Right hindlimb (tissue), 1 donor: Measurements from ENCODE around the gene PLCXD1.
"Not testable (repeated sequence)": the region's sequence is repeated elsewhere in the genome, so short reads cannot be mapped to it uniquely, and the experiment has no call there.

Source experiments
- DNase-seq: peaks from one replicate; pipeline ENCODE4 v3.0.0-alpha.2; 2018

Gene PLCXD1

DNA sequence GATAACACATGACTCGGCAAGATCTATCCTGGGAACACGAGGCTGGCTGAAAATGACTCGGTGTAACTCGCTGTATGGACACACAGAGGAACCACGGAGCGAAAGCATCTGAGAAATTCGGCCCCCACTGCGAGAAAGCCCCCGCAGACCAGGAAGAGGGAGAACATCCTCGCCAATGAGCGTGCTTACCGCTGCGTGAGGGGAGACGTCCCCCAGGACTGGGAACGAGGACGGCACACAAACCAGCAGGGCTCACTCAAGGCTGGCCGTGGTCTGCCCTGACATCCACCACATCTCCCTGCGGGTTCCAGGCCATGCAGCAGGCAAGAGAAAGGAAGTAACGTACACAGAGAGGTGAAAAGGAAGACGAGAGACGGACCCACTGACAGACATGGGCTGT is 55.0 kb downstream of the PLCXD1 start:
- DNase-seq = no peak

DNA sequence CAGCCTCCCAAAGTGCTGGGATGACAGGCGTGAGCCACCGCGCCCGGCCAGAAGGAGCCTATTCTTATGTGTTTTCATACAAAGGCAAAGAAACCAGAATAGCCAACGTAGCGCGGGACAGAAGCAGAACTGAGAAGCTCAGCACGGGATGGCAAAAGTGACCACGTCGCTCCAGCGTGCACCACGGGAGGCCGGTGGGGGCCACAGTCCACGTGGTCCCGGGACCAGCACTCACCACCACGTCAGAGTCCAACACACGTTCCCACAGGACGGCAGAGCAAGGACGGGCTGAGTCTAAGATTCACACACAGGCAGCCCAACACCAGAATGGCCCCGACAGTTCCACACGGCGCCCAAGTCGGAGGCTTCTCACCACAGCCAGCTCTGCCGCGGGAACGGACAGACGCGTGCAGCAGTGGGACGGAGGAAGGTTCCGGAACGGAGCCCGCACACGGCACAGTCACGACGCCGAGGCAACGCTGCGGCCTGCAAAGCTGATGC is 56.2 kb downstream of the PLCXD1 start:
- no peak for DNase-seq

DNA sequence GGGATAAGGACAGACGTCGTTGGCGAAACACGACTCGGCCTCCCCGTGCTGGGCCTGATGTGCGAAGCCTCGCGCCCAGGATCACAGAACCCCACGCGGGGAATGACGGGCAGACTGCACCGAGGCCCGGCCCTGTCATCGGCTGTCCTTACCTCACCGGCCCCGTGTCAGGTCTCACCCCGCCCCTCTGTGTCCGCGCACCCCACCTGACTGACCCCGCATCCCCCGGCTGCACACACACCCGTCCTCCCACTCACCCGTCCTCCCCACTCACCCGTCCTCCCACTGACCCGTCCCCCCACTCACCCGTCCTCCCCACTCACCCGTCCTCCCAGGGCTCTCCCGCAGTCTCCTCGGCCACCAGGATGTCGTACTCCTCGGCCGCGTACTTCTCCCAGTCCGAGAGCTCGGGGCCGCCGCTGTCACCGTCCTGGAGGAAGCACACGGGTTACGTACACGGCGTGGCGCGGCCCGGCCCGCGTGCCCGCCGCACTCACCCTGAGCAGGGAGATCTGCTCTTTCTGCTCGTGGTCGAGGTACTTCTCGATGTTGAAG is 57.2 kb downstream of the PLCXD1 start:
- DNase-seq = no peak

DNA sequence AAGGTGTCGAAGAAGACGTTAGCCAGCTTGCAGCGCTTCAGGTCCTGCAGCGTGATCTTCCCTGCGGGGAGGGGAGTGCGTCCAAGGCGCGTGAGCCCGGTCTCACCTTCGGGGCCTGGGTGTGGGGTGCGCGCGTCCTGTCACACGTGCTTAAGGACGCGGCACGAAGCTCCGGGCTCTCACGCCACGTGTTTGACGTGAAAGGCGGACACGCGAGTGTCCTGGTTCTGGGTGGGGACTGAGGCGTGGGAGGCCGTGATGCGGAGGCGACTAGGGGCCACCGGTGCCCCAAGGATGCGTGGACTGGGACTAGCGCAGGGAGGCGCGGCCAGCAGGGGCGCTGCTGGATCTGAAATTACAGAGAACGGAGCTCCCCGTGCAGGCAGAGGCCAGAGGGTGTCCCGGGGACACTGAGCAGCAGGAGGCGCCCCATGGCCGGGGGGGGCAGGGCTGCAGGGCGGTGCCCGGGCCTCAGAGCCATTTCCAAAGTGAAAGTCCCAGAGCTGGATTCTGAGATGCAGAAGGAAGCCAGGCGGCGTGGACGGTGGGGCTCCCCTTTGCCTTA is 57.7 kb downstream of the PLCXD1 start:
- no peak for DNase-seq

DNA sequence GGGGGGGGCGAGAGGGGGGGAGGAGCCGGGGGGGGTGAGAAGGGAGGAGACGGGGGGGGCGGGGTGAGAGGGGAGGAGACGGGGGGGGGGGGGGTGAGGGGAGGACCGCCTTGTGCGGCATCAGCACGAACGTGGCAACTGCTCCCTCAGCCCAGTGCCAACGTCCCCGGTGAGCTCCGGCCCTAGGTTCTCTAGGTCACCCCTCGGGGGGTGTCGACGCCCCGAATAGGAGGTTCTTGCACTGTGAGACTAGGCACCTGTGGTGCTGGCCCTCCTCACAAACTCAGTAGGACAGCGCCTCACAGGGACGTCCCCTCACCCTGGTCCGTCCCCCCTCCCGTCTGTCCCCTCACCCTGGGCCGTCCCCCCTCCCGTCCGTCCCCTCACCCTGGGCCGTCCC is 58.9 kb downstream of the PLCXD1 start:
- DNase-seq = no peak

DNA sequence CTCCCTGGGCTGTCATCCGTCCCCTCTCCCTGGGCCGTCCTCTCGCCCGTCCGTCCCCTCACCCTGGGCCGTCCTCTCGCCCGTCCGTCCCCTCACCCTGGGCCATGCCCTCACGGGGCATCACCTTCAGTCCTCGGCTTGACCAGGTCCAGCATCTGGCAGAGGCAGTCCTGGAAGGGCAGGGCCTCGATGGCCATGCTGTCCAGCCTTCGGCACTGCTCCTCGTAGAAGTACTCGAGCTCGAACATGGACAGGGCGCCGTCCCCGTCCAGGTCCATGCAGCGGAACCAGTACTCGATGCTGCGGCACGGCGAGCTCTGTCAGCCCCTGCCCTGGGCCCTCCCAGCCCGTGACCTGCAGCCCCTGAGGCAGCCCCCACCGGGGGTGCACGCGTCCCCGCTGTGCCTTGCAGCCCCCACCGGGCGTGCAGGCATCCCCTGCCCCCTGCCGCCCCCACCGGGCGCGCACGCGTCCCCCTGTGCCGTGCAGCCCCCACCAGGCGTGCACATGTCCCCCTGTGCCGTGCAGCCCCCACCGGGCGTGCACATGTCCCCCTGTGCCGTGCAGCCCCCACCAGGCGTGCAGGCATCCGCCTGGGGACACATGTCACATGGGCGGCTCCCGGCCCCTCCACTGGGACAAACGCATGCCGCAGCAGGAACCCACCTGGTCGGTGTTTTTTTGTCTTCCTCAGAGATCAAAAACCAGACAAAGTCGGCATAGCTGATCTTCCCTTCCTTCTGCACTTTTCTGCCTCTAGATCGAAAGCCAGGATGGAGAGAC is 59.7 kb downstream of the PLCXD1 start:
- no peak for DNase-seq

DNA sequence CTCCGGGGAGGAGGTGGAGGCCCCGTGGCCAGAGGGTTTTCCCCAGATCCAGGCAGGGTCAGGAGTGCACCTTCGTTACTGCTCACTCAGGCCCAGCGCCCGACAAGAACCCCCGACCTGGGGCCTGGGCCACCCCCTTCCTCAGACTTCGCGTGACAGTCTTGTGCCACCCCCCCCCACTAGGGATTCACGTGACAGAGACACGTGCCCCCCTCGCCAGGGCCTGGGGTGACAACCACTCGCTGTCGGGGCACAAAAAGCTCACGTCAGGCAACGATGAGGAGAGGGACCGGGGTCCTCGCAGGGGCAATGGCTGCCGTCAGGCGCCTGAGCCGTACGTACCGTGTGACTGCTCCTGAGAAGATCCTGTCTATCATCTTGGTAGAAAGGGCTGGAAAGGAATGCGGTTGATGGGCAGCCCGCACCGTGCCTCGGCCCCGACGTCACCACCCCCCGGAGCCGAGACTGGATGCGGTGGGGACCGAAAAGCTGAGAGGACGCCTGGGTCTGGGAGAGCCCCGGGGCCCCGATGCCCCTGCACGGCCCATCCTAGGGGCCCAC is 60.4 kb downstream of the PLCXD1 start:
- no peak for DNase-seq

DNA sequence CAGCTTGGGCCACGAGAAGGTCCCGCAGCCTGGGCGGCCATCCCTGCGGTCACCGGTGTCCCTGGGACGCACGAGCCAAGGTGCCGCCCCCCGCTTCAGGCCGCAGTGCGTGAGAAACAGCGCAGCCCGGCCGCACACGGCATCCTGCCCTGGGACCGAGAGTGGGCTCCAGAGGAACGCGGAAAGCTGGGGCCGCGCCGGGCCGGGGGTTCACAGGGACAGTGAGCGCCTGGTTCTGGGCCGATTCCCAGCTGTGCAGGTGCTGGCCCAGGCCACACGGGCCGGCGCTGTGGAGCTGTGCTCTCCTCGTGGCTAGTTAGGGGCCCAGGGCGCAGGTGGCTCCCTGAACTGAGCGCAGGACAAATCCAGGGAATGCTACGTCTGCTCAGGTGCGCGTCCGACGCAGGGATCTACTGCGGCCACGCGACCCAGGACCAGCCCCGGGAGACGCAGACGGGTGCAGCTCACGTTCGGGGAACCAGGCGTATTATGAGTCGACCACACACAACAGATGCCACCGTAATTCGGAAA is 63.3 kb downstream of the PLCXD1 start:
- DNase-seq = no peak

DNA sequence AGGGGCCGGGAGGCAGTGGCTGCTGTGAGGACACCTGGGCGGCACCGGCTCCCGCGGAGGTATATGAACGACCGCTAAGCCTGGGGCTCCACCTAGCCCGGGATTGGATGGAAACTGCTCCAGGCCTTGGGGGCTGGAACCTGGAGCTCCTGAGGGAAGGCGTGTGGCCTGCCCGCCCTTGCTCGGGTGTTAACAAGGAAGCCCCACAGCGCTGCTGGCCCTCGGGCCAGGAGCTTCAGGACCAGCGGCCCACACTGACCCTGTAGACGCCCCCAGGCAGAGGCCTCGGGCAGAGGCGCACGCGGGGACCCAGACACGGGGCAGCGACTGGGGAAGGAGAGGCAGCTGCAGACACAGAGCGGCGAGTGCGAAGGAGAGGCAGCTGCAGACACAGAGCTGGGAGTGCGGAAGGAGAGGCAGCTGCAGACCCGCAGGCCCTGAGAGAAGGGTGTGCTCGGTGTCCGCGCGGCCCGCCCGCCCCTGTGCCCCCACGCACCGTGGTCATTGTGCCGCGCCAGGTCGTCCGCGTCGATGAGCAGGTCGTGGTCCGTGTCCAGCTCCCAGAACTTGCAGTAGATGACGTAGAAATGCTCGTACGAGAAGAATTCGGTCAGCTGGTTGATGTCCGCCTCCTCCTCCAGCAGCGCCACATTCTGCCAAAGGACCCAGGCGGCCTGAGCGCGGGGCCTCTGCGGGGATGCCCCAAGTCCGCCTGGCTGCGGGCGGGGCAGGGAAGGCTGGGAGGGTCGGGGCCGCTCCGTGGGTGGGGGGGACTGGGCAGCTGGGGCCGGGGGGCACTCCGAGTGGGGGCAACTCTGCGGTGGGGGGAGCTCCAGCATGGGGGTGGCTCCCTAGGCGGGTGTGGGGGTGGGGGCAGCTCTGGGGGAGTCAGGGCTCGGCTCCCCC is 64.1 kb downstream of the PLCXD1 start:
- DNase-seq = no peak

DNA sequence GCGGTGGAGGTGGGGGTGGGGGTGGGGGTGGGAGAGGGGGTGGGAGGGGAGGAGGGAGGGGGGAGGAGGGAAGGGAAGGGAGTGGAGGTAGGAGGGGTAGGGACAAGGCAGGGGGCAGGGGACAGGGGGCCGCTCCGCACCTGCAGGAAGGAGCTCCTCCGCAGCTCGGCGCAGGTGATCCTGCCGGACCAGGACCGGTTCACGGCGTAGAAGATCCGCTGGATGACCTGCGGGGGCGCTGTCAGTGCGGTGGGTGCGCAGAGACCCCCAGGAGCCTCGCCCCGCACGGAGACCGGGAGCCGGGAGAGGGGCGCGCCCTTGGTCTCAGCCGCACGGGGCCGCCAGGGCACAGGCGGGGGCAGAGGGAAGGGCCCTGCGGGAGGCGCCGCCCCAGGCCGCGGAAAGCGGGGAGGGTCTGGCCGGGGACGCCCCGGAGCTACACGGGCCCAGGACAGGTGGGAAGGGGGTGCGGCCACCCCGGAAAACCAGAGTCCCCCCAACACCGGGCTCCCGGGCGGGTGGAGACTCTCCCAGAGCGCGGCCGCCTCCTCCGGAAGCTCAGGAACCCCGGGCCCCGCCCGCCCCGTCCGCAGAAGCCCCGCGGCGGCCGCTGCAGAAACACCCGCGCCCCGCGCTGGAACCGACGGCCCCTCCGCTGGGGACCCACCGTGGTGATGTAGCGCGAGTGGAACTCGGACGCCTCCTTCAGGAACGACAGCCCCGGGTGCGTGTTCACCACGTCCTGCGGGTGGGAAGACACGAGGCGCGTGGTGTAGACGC is 65.0 kb downstream of the PLCXD1 start:
- no peak for DNase-seq

DNA sequence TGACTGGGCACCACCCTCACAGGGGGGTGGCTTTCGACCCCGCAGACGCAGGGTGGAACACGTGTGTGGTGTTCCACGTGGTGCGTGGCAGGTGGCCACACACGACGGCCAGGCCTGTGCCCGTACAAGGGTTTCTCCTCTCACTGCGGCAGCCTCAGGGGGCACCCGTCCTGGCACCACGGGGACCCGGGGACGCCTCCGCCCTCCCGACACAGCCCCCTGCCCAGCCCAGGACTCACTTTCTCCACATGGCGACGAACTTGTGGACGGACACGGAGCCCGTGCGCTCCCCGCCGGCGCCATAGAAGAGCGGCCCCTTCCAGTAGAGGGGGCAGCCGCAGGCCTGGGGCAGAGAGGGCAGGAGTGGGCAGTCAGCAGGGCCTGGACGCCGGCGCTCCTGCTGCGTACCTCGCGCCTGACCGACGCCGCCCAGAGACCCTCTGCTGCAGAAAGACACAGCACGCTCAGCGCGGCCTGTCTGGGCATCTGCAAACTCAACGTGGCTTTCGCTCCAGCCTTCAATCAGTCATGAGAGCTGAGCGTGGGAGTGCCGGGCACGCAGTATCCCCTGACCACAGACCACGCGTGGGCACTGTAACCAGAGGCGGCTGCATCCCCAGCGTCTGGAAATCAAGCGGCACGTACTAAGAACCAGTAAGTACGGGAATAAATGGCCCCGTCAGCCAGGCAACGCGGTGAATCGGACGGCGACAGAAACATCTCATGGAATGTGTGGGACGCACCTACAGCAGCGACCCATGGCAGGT is 66.4 kb downstream of the PLCXD1 start:
- DNase-seq = no peak

DNA sequence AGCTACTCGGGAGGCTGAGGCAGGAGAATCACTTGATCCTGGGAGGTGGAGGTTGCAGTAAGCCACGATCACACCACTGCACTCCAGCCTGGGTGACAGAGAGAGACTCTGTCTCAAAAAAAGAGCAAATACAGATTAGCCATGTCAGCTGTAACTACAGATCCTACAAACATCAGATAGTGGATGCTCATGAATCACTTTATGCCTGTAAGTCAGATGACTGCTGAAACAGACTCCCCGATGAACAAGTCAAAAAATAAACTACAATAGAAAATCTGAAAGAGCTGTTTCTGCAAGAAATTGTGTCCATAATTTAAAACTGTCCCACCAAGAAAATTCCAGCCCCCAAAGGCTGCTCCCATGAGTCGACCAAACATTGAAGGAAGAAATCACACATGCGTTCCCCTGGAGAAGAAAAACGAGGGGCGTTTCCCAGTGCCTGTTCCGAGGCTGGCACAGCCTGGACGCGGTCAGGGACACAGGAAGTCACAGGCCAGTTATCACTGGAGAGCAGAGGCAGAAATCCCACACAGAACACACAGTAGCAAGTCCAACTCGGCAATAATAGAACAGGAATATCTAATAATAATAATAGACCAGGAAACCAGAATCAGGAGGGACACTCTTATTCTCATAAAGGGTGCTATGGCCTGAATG is 67.4 kb downstream of the PLCXD1 start:
- no peak for DNase-seq

DNA sequence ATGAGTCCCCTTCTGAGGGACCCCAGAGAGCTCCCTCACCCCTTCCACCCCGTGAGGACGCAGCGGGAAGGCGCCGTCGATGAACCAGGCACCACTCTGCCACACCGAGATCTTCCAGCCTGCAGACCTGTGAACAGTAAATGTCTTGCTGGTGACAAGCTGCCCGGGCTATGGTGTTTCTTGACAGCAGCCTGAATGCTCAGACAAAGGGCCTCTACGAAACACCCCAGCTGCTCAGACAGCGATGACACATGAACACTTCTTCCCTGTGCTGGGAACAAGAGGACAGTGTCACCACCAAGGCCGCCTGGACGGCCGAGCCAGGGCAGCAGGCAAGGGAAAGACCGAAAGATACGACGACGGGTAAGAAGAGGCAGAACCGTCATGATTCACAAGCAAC is 68.0 kb downstream of the PLCXD1 start:
- no peak for DNase-seq

DNA sequence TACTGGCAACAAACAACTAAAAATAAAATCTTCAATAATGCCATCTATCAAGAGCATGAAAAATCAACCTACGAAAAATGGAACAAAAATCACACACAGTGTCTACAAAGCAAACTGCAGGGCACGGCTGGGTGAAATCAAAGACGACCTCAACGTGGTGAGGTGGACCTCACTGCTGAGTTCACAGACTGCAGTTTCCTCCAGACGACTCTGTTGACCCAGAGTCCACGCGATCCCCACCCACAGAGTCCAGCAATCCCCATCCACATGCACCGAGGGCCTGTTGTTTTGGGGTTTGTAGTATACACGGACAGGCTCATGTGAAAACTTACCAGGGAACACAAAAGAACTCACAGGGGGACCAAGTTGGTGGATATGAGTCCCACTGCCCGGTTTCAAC is 68.5 kb downstream of the PLCXD1 start:
- DNase-seq = no peak

DNA sequence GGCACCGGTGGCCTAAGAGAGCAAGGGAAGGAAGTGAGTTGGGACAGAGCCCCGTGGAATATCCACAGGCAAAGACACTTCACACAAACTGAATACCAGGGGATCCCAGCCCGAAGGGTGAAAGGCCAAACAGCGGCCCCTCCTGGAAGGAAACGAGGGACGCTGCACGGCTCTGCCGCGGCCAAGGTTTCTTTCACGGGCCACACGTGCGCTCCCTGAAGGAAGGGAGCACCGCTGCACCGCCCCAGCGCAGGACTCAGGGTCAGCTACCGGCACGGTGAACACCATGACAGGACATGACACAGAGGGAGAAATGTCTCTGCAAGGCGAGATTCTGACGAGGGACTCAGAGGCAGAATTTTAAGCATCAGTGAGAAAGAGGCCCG is 69.0 kb downstream of the PLCXD1 start:
- DNase-seq = no peak

DNA sequence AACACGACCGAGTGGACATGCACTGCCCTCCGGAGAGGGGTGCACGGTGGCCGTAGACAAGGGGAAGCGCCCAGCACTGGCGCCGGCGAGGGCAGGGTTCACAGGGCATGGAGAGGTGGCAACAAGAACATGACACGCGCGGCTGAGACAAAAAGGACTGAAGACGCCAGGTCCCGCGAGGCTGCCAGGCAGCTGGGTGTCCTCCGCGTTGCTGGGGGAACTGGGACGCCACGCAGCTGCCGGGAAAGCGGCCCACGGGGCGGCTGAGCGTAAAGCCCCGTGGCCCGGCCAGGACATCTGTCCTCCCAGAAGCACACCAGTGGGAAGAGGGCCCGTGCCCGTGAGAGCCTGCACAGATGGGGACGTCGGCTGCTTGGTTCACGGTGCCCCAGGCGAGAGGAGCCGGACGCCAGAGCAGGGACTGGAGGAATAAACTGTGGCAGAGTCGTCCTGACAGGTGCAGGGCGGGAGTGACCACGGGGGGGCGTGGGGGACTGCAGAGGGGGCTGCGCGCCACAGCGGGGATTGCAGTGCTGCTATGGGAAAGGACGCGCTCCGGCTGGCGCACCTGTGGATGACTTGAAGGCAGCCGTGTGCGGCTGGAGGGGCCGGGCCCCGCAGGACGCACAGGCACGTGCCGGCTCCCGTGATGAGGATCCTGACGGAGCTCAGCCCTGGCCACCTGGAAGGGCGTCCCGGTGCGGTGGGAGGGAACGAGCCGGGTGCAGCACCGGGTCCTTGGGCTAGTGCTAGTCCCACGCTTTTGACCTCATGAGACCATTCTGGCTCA is 69.5 kb downstream of the PLCXD1 start:
- DNase-seq = no peak

DNA sequence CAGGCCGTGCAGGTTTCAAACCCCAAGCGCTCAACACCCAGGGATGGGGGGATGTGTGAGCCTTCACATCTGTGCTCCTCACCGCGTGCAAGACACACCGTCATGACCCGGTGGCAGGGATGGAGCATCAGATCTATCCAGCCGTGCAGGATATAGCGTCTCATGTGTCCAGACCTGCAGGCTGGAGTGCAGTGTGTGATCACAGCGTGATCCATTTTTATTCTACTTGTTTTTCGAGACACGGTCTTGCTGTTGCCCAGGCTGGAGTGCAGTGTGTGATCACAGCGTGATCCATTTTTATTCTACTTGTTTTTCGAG is 70.1 kb downstream of the PLCXD1 start:
- DNase-seq = not testable (repeated sequence)

DNA sequence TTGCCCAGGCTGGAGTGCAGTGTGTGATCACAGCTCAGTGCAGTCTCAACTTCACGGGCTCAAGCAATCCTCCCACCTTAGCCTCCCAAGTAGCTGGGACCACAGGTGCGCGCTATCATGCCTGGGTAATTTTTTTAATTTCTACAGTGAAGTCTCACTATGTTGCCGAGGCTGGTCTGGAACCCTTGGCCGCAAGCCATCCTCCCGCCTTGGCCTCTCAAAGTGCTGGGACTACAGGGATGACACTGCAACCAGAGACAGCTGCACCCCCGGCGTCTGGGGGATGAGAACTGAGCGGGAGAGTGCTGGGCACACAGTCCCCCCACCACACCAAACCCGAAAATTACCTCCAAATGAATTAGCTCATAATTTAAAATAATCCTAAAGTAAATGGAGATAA is 70.6 kb downstream of the PLCXD1 start:
- no peak for DNase-seq

DNA sequence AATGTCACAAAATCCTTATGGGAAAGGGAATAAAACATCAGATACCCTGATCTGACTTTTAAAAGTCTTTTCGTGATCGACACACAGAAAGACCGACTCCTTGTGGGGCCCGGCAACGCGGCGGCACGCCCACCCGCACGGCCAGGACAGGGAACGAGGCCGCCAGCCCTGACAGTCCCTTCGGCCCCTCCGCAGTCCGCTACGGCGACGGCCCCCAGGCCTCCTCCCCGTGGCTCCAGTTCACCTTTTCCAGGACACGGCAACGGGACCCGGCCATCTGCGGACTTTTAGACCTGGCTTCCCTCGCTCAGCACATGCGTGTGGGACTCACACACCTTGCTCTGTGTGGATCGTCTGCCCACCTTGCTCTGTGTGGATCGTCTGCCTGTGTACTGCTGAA is 71.0 kb downstream of the PLCXD1 start:
- DNase-seq = no peak
